Left lung (tissue), 10 donors: Measurements from ENCODE around the gene PCP4L1. TPM values are rescaled to one million over a fixed set of nuclear protein-coding genes. Genes with fewer than 3 reads are reported as not detected.
A peak's percentile ranks its signal among the peaks of the same experiment; 100 is the strongest.

Source experiments
- ATAC-seq: fragments of 200-7000 bp; cut with Tn5 transposase; one replicate; pipeline ENCODE4 v1.9.1; 2020; ENCODE audit warnings: moderate library complexity
- DNase-seq, 4 donors: peaks; one replicate each; pipeline ENCODE4 v3.0.0-alpha.2; 2013 to 2020
- H3K27ac ChIP-seq, 2 donors: fragments of 200-600 bp; sonication (generic) in 1 of 2; one replicate each; pipeline versions ENCODE4 v1.5.0 to v1.8.0; 2020 to 2021
- H3K27me3 ChIP-seq, 2 donors: fragments of 200-600 bp; sonication (generic) in 1 of 2; one replicate each; pipeline versions ENCODE4 v1.5.0 to v1.8.0; 2020 to 2021
- H3K36me3 ChIP-seq, 2 donors: fragments of 200-600 bp; sonication (generic) in 1 of 2; one replicate each; pipeline versions ENCODE4 v1.5.0 to v1.8.0; 2020 to 2021
- H3K4me1 ChIP-seq, 2 donors: fragments of 200-600 bp; one replicate each; pipeline ENCODE4 v1.8.0; 2021
- H3K4me3 ChIP-seq, 2 donors: fragments of 200-600 bp; sonication (generic) in 1 of 2; one replicate each; pipeline versions ENCODE4 v1.5.0 to v1.8.0; 2020 to 2021; ENCODE audit warnings: mild to moderate bottlenecking in 1 of 2
- H3K9me3 ChIP-seq, 2 donors: fragments of 200-600 bp; sonication (generic) in 1 of 2; one replicate each; pipeline versions ENCODE4 v1.5.0 to v1.8.0; 2020 to 2021
- CTCF ChIP-seq, 2 donors: fragments of 200-600 bp; sonication (generic) in 1 of 2; IDR thresholded peaks; one replicate each; pipeline versions ENCODE4 v1.5.0 to v1.8.0; 2021; ENCODE audit warnings: antibody characterized with exemption in 2 of 2
- intact Hi-C, 2 donors: fragments of 100-400 bp; cut with DNase I; formaldehyde crosslinking; loops; one replicate each; pipeline versions ENCODE4 v1.11.2 to v1.14.2; 2022
- polyA plus RNA-seq, 6 donors: library from polyadenylated mRNA; unstranded; fragments of 120-200 nt; gene quantifications; one replicate each; pipeline ENCODE4 v1.2.1, GENCODE V29; 2013; ENCODE audit not compliant: insufficient read length in 6 of 6
- total RNA-seq, 2 donors: library from RNA; stranded (reverse); fragmentation: NEBNext Ultra II Directional; extraction: Animal tissue kit (Norgen Biotek cat#: 25700); gene quantifications; one replicate each; pipeline ENCODE4 v1.2.1, GENCODE V29; 2021
- donor health status: DM: no; HTN: yes; CAD: no.
- donor health status: DM: no; HTN: no; CAD: no.

PCP4L1 gene
- total and polyA plus RNA-seq, 8 donors, result 0.53 to 6.6 (median 1.3) TPM

GRCh38 chr1:161285113-161285512 is 26.6 kb downstream of the PCP4L1 start:
- intact Hi-C loops, result no loop called here

GRCh38 chr1:161285521-161285920 is 27.0 kb downstream of the PCP4L1 start:
- Histone ChIP-seq H3K27ac (no peak overlapping the region), H3K4me3 (no peak overlapping the region), H3K36me3 (no peaks in the 10 kb centered on the region), H3K27me3 (no peaks in the 10 kb centered on the region), H3K9me3 (no peaks in the 10 kb centered on the region), H3K4me1 (no peaks in the 10 kb centered on the region)
- TF ChIP-seq CTCF (IDR thresholded peaks at IDR 0.05), result no peak
- ATAC-seq, result no peak
- intact Hi-C loops, result no loop called here
- DNase-seq, result no peak

More at GRCh38 chr1:161285113-161285512, 26.6 kb downstream of the PCP4L1 start:
- Histone ChIP-seq H3K4me3 (no peak overlapping the region), H3K4me1 (no peaks in the 10 kb centered on the region), H3K9me3 (no peaks in the 10 kb centered on the region), H3K27me3 (no peaks in the 10 kb centered on the region), H3K27ac (no peak overlapping the region), H3K36me3 (no peaks in the 10 kb centered on the region)
- DNase-seq (no peak), ATAC-seq (no peak)
- no peak for TF ChIP-seq CTCF (IDR thresholded peaks at IDR 0.05)

- no peak for TF ChIP-seq CTCF (IDR thresholded peaks at IDR 0.05)
- DNase-seq (no peak), ATAC-seq (no peak)
- Histone ChIP-seq H3K4me3 (no peak overlapping the region), H3K27me3 (no peaks in the 10 kb centered on the region), H3K9me3 (no peaks in the 10 kb centered on the region), H3K4me1 (no peaks in the 10 kb centered on the region), H3K27ac (no peak overlapping the region), H3K36me3 (no peaks in the 10 kb centered on the region)
- intact Hi-C loops, result no loop called here
Measured at GRCh38 chr1:161287482-161288054, 29.0 kb downstream of the PCP4L1 start.

- no peaks in the 10 kb centered on the region for H3K36me3 ChIP-seq
- no peaks in the 10 kb centered on the region for H3K27me3 ChIP-seq
- no peak overlapping the region for H3K27ac ChIP-seq
- H3K4me1 ChIP-seq, result no peaks in the 10 kb centered on the region
- no peaks in the 10 kb centered on the region for H3K9me3 ChIP-seq
- intact Hi-C loops, result no loop called here
- no peak overlapping the region for H3K4me3 ChIP-seq
- no peak for TF ChIP-seq CTCF (IDR thresholded peaks at IDR 0.05)
- no peak for DNase-seq
- no peak for ATAC-seq
Measured at GRCh38 chr1:161290779-161291178, 32.2 kb downstream of the PCP4L1 start.

GRCh38 chr1:161297415-161297814 is 38.9 kb downstream of the PCP4L1 start:
- Histone ChIP-seq H3K4me3 (no peak overlapping the region), H3K27ac (peak overlapping the region in 1 of 2 donors; percentile 53), H3K36me3 (no peaks in the 10 kb centered on the region), H3K9me3 (no peaks in the 10 kb centered on the region), H3K4me1 (peaks cover 0 to 18% of the 10 kb centered on the region in 2 donors), H3K27me3 (no peaks in the 10 kb centered on the region)
- DNase-seq, result no peak
- TF ChIP-seq CTCF (IDR thresholded peaks at IDR 0.05), result no peak
- intact Hi-C loops, result no loop called here
- ATAC-seq, result no peak
